HG03175 (cell line): ENCODE results near the gene ERLIN1.

ENCODE experiments used
- ATAC-seq: cut with Tn5 transposase; IDR thresholded peaks from one replicate; pipeline ENCODE4 v1.9.1; 2021; ENCODE audit warnings: mild to moderate bottlenecking, moderate library complexity; ENCODE audit not compliant: unreplicated experiment

Gene ERLIN1

GRCh38 chr10:100185364-100186252, at the start of gene ERLIN1:
TSS of gene ERLIN1 (minus strand) at chr10:100186029. CDS start at chr10:100185626, 403 bp downstream.
- peak; percentile 88 for ATAC-seq

GRCh38 chr10:100232101-100232500, 46.3 kb upstream of the ERLIN1 start:
- ATAC-seq: no peak

- ATAC-seq: no peak
Observed at GRCh38 chr10:100229819-100230422, 44.1 kb upstream of the ERLIN1 start.

- no peak for ATAC-seq
Observed at GRCh38 chr10:100223879-100224278, 38.0 kb upstream of the ERLIN1 start.

GRCh38 chr10:100222529-100222928, 36.7 kb upstream of the ERLIN1 start:
- ATAC-seq: no peak

- no peak for ATAC-seq
Observed at GRCh38 chr10:100216006-100216405, 30.2 kb upstream of the ERLIN1 start.

GRCh38 chr10:100209303-100209702, 23.5 kb upstream of the ERLIN1 start:
- ATAC-seq: no peak

GRCh38 chr10:100208276-100208675, 22.4 kb upstream of the ERLIN1 start:
- ATAC-seq: no peak

GRCh38 chr10:100204370-100204769, 18.5 kb upstream of the ERLIN1 start:
- ATAC-seq: no peak

GRCh38 chr10:100201549-100201948, 15.7 kb upstream of the ERLIN1 start:
- ATAC-seq: no peak

- no peak for ATAC-seq
Observed at GRCh38 chr10:100194711-100195110, 8.9 kb upstream of the ERLIN1 start.

GRCh38 chr10:100192350-100192749, 6.5 kb upstream of the ERLIN1 start:
- no peak for ATAC-seq

GRCh38 chr10:100186253-100187212, 704 bp upstream of the ERLIN1 start:
- peak; percentile 54 for ATAC-seq

- ATAC-seq: no peak
Observed at GRCh38 chr10:100184840-100185239, 989 bp downstream of the ERLIN1 start.

GRCh38 chr10:100184426-100184825, 1.4 kb downstream of the ERLIN1 start:
- no peak for ATAC-seq

GRCh38 chr10:100183481-100183880, 2.3 kb downstream of the ERLIN1 start:
- no peak for ATAC-seq

- no peak for ATAC-seq
Observed at GRCh38 chr10:100182908-100183307, 2.9 kb downstream of the ERLIN1 start.

- ATAC-seq: no peak
Observed at GRCh38 chr10:100182281-100182680, 3.5 kb downstream of the ERLIN1 start.

GRCh38 chr10:100175875-100176274, 10.0 kb downstream of the ERLIN1 start:
- no peak for ATAC-seq

GRCh38 chr10:100174699-100175677, 10.8 kb downstream of the ERLIN1 start:
- peak; percentile 89 for ATAC-seq
